Nephron (organoid): ENCODE data around the gene AGPS.
"Not testable (repeated sequence)": the region's sequence is repeated elsewhere in the genome, so short reads cannot be mapped to it uniquely, and the experiment has no call there.

Source experiments
- H3K27ac Mint-ChIP-seq, 3 experiments: 2 replicates each; pipeline ENCODE4 v1.8.0; 2020; ENCODE audit warnings: mixed read lengths in 3 of 3, mild to moderate bottlenecking in 2 of 3, moderate library complexity in 1 of 3
- H3K27me3 Mint-ChIP-seq: 2 replicates; pipeline ENCODE4 v1.8.0; 2021; ENCODE audit warnings: low read depth, mild to moderate bottlenecking, moderate library complexity, mixed read lengths
- H3K36me3 Mint-ChIP-seq: 2 replicates; pipeline ENCODE4 v1.8.0; 2020; ENCODE audit warnings: low read depth, mixed read lengths
- H3K4me1 Mint-ChIP-seq: 2 replicates; pipeline ENCODE4 v1.8.0; 2020; ENCODE audit warnings: mixed read lengths
- H3K4me3 Mint-ChIP-seq, 3 experiments: 2 replicates each; pipeline ENCODE4 v1.8.0; 2020; ENCODE audit warnings: mild to moderate bottlenecking in 3 of 3, mixed read lengths in 3 of 3, moderate library complexity in 2 of 3
- H3K9me3 Mint-ChIP-seq: 2 replicates; pipeline ENCODE4 v1.8.0; 2020; ENCODE audit warnings: mixed read lengths
- CTCF ChIP-seq, 3 experiments: fragments of 200-600 bp; sonication (generic); IDR thresholded peaks; one replicate each; pipeline ENCODE4 v1.5.0; 2021; ENCODE audit warnings: antibody characterized with exemption in 3 of 3; ENCODE audit not compliant: unreplicated experiment in 3 of 3

Gene AGPS

GRCh38 chr2:177548636-177549035 is 156.1 kb downstream of the AGPS start:
- peak overlapping the region in 1 of 3 experiments; percentile 71 for H3K4me3 Mint-ChIP-seq
- no peak for TF ChIP-seq CTCF (IDR thresholded peaks at IDR 0.05; ENCODE audit: unreplicated experiment in 3 of 3)
- no peaks in the 10 kb centered on the region for H3K27me3 Mint-ChIP-seq
- H3K27ac Mint-ChIP-seq: peak overlapping the region; percentile 78 to 89 (median 82)
- peaks cover 45% of the 10 kb centered on the region for H3K4me1 Mint-ChIP-seq
- H3K36me3 Mint-ChIP-seq: peaks cover 25% of the 10 kb centered on the region
- peaks cover 10% of the 10 kb centered on the region for H3K9me3 Mint-ChIP-seq

GRCh38 chr2:177549171-177549570 is 156.6 kb downstream of the AGPS start:
- Mint-ChIP-seq H3K27ac (peak overlapping the region; percentile 78 to 89 (median 82)), H3K9me3 (peaks cover 10% of the 10 kb centered on the region), H3K36me3 (peaks cover 25% of the 10 kb centered on the region), H3K27me3 (no peaks in the 10 kb centered on the region), H3K4me1 (peaks cover 44% of the 10 kb centered on the region), H3K4me3 (peak overlapping the region; percentile 15 to 71 (median 24))
- no peak for TF ChIP-seq CTCF (IDR thresholded peaks at IDR 0.05; ENCODE audit: unreplicated experiment in 3 of 3)

- Mint-ChIP-seq H3K4me3 (peak overlapping the region; percentile 40 to 69 (median 55)), H3K4me1 (peaks cover 40% of the 10 kb centered on the region), H3K36me3 (peaks cover 25% of the 10 kb centered on the region), H3K27ac (peak overlapping the region; percentile 60 to 91 (median 77)), H3K9me3 (peaks cover 10% of the 10 kb centered on the region), H3K27me3 (no peaks in the 10 kb centered on the region)
- TF ChIP-seq CTCF (IDR thresholded peaks at IDR 0.05; ENCODE audit: unreplicated experiment in 3 of 3): no peak
These were observed 158.0 kb downstream of the AGPS start for GRCh38 chr2:177550264-177551200.

GRCh38 chr2:177551360-177551759 is 158.8 kb downstream of the AGPS start:
- Mint-ChIP-seq H3K27ac (peak overlapping the region; percentile 67 to 100 (median 80)), H3K4me3 (peak overlapping the region; percentile 55 to 69 (median 68)), H3K4me1 (peaks cover 48% of the 10 kb centered on the region), H3K36me3 (peaks cover 18% of the 10 kb centered on the region)
- not testable (repeated sequence) for H3K9me3 Mint-ChIP-seq, H3K27me3 Mint-ChIP-seq

- no peaks in the 10 kb centered on the region for H3K27me3 Mint-ChIP-seq
- peak overlapping the region; percentile 99 to 100 (median 100) for H3K27ac Mint-ChIP-seq
- H3K4me1 Mint-ChIP-seq: peaks cover 52% of the 10 kb centered on the region
- peaks cover 15% of the 10 kb centered on the region for H3K36me3 Mint-ChIP-seq
- H3K9me3 Mint-ChIP-seq: peaks cover 1% of the 10 kb centered on the region
- peak overlapping the region; percentile 92 to 98 (median 95) for H3K4me3 Mint-ChIP-seq
- no peak for TF ChIP-seq CTCF (IDR thresholded peaks at IDR 0.05; ENCODE audit: unreplicated experiment in 3 of 3)
These were observed 159.4 kb downstream of the AGPS start for GRCh38 chr2:177551989-177552421.

GRCh38 chr2:177552422-177553175 is 160.0 kb downstream of the AGPS start:
- H3K27ac Mint-ChIP-seq: peak overlapping the region; percentile 99 to 100 (median 100)
- H3K9me3 Mint-ChIP-seq: peaks cover 7% of the 10 kb centered on the region
- TF ChIP-seq CTCF (IDR thresholded peaks at IDR 0.05; ENCODE audit: unreplicated experiment in 3 of 3): no peak
- H3K4me1 Mint-ChIP-seq: peaks cover 52% of the 10 kb centered on the region
- H3K27me3 Mint-ChIP-seq: no peaks in the 10 kb centered on the region
- peak overlapping the region; percentile 92 to 98 (median 95) for H3K4me3 Mint-ChIP-seq
- peaks cover 21% of the 10 kb centered on the region for H3K36me3 Mint-ChIP-seq
